NB4 (cell line): Measurements from ENCODE around the gene ZFAND3.

Experiments used
- POLR2A ChIP-seq: IDR thresholded peaks from 2 replicates; pipeline ENCODE4 v1.6.1; 2011; ENCODE audit warnings: mild to moderate bottlenecking; ENCODE audit not compliant: insufficient read length; ENCODE audit errors: extremely low read depth
- TF ChIP-seq, protein P1 (sequence below): IDR thresholded peaks from one replicate; pipeline ENCODE4 v1.5.1; 2012; ENCODE audit warnings: low read depth, low read length

DNA sequence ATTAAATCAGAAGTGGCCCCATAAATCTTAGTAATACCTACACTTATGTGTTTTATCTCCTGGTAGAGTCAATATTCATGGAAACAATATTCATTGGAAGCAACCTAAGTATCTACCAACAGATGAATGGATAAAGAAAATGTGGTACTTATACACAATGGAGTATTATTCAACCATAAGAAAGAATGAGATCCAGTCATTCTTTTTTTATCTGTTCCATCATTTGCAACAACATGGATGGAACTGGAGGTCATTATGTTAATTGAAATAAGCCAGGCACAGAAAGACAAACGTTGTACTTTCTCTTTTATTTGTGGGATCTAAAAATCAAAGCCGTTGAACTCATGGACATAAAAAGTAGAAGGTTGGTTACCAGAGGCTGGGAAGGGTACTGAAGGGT, 268.5 kb downstream of the ZFAND3 start:
- TF ChIP-seq, protein P1, sequence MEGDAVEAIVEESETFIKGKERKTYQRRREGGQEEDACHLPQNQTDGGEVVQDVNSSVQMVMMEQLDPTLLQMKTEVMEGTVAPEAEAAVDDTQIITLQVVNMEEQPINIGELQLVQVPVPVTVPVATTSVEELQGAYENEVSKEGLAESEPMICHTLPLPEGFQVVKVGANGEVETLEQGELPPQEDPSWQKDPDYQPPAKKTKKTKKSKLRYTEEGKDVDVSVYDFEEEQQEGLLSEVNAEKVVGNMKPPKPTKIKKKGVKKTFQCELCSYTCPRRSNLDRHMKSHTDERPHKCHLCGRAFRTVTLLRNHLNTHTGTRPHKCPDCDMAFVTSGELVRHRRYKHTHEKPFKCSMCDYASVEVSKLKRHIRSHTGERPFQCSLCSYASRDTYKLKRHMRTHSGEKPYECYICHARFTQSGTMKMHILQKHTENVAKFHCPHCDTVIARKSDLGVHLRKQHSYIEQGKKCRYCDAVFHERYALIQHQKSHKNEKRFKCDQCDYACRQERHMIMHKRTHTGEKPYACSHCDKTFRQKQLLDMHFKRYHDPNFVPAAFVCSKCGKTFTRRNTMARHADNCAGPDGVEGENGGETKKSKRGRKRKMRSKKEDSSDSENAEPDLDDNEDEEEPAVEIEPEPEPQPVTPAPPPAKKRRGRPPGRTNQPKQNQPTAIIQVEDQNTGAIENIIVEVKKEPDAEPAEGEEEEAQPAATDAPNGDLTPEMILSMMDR = no peak
- TF ChIP-seq POLR2A = no peak
